Skin epidermis (tissue), 12 donors: ENCODE measurements around the gene PLXDC1.
"Not testable (repeated sequence)": the region's sequence is repeated elsewhere in the genome, so short reads cannot be mapped to it uniquely, and the experiment has no call there.

ENCODE experiments used
- H3K27ac ChIP-seq, 21 experiments: fragments of 200-600 bp; sonication (generic) in 11 of 21; one replicate each; pipeline ENCODE4 v1.5.0; 2020; ENCODE audit warnings: mild to moderate bottlenecking in 3 of 21, inconsistent platforms in 2 of 21, moderate library complexity in 2 of 21
- H3K4me3 ChIP-seq, 7 experiments: fragments of 200-600 bp; sonication (generic) in 2 of 7; one replicate each; pipeline ENCODE4 v1.5.0; 2020; ENCODE audit warnings: inconsistent platforms in 2 of 7, mild to moderate bottlenecking in 2 of 7, moderate library complexity in 1 of 7

PLXDC1 gene

DNA sequence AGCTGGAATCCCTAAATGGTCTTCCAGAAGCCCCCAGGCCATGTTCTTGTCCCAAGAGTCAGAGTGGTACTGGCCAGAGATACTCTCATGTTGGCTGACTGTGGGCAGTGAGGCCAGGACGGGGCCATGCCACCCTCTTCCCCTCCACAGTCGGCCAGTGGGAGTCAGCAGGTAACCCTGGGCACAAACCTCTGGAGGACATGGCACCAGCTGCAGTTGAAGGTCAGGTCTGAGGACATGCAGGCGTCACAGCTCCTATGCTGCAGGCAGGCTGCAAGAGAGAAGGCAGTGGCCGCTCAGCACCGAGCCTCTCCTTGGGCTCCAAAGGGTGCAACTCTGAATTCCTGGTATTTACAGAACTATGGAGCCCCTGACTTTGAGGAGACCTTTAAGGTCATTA is 68.2 kb downstream of the PLXDC1 start:
- Histone ChIP-seq H3K27ac (peak overlapping the region in 16 of 21 experiments; percentile 9 to 75 (median 46)), H3K4me3 (no peak overlapping the region)

DNA sequence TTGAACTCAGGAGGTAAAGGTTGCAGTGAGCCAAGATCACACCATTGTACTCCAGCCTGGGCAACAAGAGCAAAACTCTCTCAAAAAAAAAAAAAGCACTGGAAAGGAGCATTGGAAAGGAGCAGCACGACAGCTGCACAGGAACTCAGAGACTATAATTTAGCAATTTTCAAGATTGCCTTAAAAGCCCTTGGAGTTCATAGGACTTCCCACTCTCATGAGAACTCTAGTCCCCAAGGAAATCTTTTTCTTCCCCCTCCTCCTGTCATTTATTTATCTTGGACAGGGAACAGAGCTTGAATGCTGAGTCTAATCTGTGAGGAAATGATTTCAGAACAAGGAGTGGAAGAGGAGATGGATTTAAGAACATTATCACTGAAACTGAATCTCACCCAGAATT is 69.0 kb downstream of the PLXDC1 start:
- peak overlapping the region in 12 of 21 experiments; percentile 9 to 72 (median 46) for H3K27ac ChIP-seq

DNA sequence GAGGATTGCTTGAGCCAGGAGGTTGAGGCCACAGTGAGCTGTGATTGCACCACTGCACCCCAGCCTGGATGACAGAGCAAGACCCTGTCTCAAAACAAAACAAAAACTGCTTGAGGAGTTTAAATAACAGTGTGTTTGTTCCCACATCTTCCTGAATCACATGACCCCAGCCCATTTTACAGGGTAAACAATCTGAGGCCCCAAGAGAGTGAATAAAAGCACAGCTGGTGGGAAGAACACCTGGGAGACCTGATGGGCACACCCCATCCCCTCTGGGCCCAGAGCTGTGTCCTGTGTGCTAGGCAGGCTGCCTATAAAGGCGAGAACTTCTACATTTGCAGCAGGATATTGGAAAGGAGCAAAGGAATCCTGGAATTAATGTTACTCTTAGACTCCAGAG is 69.6 kb downstream of the PLXDC1 start:
- peak overlapping the region in 9 of 21 experiments; percentile 14 to 72 (median 47) for H3K27ac ChIP-seq
- no peak overlapping the region for H3K4me3 ChIP-seq

More for the DNA sequence above, 69.0 kb downstream of the PLXDC1 start:
- H3K4me3 ChIP-seq = no peak overlapping the region

DNA sequence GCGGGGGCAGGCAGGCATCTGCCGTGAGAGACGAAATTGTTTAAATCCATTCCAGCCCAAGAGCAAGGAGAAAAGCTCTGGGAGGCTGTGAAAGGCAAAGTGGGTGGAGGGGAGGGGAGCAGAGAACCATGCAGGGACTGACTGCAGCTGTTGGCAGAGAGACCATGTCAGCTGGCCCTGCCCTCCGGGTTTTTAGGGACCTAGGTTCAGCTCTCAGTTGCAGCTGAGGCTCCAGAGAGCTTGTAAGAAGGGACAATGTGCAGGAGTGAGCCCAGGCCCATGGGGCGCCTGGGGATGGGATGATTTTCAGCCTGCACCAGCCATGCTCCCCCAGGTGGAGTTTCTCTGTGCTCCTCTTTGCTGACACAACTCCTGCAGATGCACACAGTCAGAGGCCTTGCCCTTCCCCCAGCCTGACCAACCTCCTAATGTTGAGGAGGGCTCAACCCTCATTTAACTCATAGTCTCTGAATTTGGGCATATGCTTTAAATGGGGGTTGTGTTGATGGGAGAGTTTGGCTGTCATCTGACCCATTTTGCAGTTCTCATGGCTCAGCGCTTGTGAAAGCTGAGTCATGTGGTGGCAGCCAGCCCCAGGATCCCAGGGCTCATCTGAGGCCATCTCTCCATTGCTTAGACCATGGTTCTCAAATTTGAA is 70.9 kb downstream of the PLXDC1 start:
- peak overlapping the region in 11 of 21 experiments; percentile 3 to 70 (median 48) for H3K27ac ChIP-seq
- H3K4me3 ChIP-seq = no peak overlapping the region

DNA sequence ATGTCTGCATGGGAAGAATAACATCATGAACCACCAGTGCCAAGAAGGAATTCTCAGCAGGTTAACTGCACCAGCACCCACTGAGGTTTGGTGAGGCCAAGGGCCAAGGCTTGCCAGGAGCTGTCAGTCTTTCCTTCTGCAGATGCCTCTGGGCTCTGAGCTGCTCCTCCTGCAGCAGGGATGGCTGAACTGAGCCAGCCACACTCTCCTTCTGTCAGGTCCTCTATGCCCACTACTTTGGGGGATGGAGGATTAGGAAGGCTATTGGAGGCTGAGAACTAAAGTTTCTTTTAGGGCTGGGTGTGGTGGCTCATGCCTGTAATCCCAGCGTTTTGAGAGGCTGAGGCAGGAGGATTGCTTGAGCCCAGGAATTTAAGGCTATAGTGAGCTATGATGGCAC is 71.6 kb downstream of the PLXDC1 start:
- H3K4me3 ChIP-seq = no peak overlapping the region
- H3K27ac ChIP-seq = peak overlapping the region in 9 of 21 experiments; percentile 23 to 70 (median 49)

DNA sequence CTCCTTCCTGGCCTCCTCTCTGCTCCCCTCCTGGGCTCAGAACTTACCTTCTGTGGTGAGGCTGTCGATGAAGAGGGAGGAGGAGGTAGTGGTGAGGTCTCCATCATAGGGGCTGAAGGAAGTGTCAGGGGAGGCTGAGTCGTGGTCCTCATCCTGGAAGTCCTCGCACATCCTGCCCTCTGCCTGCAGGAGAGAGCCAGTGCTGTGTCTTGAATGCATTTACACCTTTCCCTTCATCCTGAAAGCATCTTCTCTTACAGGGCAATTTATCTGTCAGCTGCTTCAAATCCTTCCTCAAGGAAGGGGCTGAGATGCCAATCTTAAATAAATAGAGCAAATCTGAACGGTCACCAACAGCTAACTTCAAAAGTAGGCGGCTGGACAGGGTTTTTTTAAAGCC is 73.6 kb downstream of the PLXDC1 start:
- Histone ChIP-seq H3K4me3 (no peak overlapping the region), H3K27ac (no peak overlapping the region)

DNA sequence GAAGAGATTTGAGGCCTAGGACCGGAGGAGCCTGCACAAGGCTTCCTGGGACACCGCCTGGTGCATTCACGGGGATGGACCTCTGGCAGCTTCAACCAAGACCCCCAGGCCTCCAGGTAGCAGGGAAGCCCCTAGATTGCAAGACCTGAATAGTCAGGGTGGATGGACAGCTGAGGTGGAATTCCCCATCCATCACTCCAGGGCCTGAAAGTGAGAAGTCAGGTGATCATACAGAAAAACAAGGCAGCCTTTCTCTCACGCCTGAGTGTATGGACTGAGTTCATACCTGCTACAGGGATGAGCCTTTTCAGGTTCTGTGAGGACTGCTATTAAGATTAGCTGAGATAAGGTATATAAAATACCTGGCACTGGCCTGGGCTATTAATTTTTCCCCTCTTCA is 74.2 kb downstream of the PLXDC1 start:
- Histone ChIP-seq H3K27ac (no peak overlapping the region), H3K4me3 (no peak overlapping the region)

DNA sequence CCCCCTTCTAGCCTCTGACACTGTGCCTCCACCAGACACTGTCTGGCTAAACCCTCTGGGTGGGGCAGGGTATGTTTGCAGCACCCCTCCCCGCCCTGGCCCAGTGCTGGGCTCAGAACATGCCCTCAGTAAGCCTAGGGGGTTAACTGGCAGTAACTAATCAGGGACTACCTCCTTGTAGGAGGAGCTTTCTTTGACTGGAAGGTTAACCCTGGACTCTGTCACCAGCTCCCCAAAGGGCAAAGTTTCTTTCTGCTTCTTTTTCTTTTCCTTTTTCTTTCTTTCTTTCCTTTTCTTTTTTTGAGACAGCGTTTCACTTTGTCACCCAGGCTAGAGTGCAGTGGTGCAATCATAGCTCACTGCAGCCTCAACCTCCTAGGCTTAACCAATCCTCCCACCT is 76.8 kb downstream of the PLXDC1 start:
- no peak overlapping the region for H3K4me3 ChIP-seq
- peak overlapping the region in 4 of 21 experiments; percentile 29 to 72 (median 41) for H3K27ac ChIP-seq

DNA sequence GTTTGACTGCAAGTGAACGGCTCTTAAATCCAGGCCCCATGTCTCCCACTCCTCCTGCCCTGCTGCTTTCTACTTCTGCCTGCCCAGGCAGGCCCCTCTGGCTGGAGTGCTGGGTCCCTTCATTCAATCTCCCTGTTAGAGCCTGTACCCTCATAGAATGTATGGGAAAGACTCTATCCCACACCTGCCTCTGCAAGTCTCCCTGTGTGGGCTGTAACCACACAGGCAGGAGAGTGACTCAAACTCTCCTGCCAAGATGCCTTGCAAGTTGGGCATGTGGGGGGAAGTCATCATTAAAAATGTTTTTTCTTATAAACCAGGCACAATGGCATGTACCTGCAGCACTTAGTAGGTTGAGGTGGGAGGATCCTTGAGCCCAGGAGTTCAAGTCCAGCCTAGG is 77.5 kb downstream of the PLXDC1 start:
- Histone ChIP-seq H3K4me3 (no peak overlapping the region), H3K27ac (peak overlapping the region in 1 of 21 experiments; percentile 72)

DNA sequence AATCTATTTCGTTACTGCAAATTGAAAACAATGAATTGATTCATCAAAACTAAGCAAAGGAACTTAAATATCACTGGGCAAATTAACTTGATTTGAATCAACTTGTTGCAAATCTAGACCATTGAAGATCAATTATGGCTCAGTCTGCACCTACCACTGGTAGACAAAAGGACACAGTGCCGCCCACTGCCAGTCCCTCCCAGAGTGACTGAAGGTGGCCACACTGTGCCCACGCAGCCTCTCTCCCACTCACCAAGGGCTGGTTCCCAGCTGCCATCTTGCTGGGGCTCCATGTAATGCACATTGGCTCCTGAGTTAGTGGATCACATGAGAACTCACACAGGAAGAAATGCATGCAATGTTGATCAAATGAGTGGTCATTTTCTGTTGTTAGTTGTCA is 78.1 kb downstream of the PLXDC1 start:
- Histone ChIP-seq H3K27ac (peak overlapping the region in 1 of 21 experiments; percentile 72), H3K4me3 (no peak overlapping the region)

DNA sequence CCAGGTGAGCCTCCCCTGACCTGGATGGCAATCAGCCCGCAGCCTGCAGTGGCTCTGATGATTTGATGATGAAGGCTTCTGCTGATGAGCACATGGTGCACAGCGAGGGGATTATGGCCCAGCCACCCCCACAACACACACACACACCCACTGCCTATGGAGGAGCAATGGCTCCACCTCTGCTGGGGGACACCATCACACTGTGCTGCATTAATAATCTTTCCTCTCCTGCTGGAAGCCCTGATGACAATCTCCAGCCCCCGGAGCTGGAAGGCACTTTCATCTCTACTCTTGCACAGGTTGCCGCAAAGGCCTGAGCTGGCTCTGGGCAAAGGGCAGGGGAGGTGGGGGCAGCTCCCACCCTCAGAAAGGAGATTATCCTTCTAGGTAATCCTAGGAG is 79.9 kb downstream of the PLXDC1 start:
- H3K4me3 ChIP-seq = no peak overlapping the region
- peak overlapping the region in 1 of 21 experiments; percentile 33 for H3K27ac ChIP-seq

DNA sequence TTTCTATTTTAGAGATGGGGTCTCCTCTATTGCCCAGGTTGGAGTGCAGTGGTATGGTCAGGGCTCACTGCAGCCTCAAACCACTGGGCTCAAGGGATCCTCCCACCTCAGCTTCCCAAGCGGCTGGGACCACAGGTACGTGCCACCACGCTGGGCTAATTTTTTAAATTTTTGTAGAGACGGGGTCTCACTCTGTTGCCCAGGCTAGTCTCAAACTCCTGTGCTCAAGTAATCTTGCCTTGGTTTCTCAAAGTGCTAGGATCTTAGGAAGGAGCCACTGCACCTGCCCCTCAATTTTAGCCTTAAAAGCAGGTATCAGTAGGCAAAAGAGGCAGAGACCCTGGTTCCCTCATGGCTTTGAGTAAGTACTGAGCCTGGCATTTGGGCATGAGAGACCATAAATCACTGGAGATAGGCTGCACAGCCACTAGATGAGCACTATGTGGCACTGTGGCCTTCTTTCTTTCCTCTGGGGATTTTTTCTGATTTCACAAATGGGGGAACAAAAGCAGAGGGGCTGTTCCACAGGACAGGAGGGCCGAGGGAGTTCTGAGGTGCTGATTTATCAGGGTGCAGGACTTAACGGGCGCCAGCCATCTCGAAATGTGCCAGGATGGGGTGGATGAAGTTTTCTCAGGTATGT is 82.2 kb downstream of the PLXDC1 start:
- Histone ChIP-seq H3K4me3 (no peak overlapping the region), H3K27ac (no peak overlapping the region)

DNA sequence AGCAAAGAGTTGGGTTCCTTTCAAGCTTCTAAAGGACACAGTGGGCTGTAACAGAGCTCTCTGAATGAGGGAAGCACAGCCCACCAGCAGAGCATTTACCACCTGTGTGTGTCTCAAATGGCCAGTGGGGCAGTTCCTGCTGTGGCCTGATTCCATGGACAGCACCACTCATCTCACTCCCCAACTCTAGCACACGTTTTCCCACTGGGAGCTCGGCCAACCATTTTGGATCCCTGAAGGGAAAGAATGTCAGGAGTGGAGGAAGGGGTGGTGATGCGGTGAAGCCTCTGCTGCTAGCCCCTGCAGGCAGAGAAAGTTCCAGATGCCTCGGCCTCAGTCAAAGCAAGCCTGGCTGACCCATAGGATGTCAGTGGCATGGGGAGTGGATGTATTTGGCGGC is 86.6 kb downstream of the PLXDC1 start:
- Histone ChIP-seq H3K27ac (peak overlapping the region in 4 of 21 experiments; percentile 13 to 44 (median 30)), H3K4me3 (no peak overlapping the region)

DNA sequence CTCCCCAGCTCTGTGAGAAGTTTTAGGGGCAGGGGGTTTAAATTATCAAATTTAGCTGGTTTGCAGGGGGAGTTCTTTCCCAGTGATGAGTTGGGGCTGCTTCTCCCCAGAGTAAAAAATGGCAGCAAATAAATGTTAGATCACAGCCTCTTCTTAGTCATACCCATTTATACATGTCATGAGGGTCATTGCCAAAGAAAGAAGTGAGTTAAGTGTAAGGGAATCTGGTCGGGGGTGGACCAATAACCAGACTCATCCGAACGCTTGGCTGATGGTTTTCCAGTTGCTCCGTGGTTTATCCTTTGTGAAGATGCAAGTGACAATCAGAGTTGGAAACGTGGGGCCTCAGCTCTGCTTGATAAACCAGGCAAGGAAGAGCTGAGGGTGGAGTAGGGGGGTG is 87.1 kb downstream of the PLXDC1 start:
- Histone ChIP-seq H3K27ac (peak overlapping the region in 5 of 21 experiments; percentile 24 to 65 (median 42)), H3K4me3 (no peak overlapping the region)

DNA sequence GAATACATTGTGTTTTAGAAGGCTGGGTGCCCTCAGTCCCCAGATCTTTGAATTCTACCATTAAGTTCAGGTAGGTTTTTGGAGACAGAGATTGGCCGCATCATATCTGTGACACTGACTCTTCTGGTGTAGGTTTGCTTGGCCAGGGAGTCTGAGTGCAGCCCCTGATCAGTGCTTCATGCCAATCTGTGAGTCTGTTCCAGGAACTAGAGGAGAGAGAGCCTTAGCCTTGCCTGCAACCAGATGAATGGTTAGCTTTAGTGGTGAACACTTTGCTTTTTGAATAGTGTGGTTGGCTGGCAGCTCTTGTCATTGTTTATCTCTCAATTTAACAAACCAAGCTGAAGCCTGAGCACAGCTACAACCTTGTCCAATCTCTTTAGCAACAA is 87.8 kb downstream of the PLXDC1 start:
- H3K27ac ChIP-seq = peak overlapping the region in 6 of 21 experiments; percentile 4 to 65 (median 25)
- H3K4me3 ChIP-seq = no peak overlapping the region

DNA sequence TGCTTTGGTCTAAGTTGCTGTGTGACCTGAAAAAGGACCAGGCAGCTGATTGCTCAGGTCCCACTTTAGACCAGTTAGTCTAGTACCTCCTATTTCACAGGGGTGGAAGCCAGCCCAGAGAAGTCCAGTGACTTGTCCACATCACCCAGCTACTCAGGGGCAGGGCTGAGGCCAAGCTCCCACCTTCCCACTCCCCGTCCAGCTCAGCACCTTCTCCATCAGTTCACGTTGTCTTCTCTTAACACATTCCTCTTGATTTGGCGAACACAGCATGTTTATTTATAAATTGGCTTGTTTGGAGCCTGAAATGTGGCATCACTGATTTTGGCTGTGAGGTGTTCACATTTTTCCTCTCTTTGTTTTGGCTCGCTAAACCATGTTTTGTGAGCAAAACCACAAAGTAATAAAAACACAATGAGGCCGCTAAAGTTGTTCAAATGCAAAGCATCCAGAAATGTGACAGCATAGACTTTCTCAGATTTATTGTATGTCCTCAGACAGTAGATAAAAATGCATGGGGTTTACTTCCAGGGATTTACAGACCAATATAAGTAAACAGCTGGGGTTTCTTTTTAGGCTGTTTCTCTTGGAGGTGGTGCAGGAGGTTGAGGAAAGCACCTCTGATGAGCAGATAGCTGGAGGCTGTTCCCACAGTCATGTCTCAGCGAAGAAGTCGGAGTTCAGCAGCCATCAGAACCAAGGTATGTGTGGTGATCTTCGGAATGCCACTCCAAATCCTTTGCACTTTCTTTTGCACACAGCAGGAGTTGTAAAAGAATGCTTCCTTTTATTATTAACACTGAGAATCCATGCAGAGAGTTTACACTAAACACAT is 88.4 kb downstream of the PLXDC1 start:
- Histone ChIP-seq H3K27ac (peak overlapping the region in 6 of 21 experiments; percentile 4 to 65 (median 25)), H3K4me3 (no peak overlapping the region)

DNA sequence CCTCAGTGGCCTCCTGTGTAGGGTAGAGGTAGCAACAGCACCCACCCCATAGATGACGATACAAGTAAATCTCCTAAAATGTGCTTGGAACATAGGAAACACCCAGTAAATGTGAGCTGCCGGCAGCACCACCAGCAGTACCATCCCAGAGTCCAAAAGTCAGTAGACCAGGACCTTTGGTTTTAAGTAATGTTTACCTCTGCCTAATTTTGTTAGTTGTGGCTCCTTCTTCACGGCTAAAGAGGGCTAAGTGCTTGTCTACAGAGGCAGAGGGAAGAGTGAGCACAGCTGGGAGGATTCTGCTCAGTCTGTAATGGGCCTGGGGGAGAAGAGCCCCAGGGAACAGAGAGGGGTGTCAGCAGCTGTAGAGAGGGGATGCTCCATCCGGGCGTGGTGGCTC is 92.9 kb downstream of the PLXDC1 start:
- Histone ChIP-seq H3K27ac (no peak overlapping the region), H3K4me3 (no peak overlapping the region)

DNA sequence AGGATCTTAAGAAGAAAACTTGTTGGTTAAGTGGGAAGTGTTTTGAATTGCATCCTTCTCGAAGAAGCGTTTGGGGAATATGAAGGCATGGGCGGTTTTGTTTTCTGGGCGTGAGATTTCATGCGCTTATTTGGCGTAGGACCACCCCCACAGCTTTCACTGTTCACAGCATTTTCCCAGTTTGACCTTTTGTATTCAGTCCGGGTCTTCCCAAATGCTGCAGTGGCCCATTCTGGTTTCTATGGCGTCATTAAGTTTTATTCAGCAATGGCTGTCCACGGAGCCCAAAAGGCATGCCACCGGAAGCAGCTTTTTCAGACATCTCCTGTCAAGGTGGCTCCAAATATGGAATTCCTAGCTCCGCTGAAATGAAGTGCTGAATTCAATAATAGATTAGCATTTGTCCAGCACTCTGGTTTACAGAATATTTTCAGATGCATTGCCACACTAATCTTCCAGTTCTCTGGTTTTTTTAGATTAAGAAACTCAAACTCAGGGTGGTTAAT is 93.7 kb downstream of the PLXDC1 start:
- Histone ChIP-seq H3K4me3 (peak overlapping the region; percentile 31 to 61 (median 46)), H3K27ac (peak overlapping the region in 7 of 21 experiments; percentile 33 to 78 (median 62))

DNA sequence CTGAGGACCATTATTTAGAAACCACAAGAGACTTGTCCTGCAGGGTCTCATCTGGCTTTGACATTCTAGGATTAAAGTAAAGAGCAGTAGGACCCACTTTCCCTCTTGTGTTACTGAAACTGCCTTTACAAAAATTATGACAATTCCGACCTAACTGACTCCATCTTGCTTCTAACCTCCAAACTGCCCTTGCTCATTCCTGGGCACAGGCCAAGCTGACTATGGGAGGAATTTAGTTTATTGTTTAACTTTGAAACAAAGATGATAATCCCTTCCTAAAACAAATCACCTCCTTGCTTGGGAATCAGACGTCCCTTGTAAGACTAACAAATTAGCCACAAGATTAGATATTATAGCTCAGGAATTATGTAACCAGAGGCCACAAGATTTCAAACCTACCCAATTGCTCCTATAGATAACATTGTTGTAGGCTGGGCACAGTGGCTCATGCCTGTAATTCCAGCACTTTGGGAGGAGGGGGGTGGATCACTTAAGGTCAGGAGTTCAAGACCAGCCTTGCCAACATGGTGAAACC is 97.3 kb downstream of the PLXDC1 start:
- H3K27ac ChIP-seq = no peak overlapping the region
- H3K4me3 ChIP-seq = no peak overlapping the region

DNA sequence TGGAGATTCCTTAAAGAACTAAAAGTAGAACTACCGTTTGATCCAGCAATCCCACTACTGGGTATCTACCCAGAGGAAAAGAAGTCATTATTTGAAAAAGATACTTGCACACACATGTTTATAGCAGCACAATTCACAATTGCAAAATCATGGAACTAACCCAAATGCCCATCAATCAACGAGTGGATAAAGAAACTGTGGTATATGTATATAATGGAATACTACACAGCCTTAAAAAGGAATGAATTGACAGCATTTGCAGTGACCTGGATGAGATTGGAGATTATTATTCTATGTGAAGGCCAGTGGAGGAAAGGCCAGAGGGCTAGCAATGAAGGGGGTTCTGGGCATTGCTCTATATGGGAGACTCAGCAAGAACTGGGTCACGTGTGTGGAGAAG is 99.0 kb downstream of the PLXDC1 start:
- not testable (repeated sequence) for H3K27ac ChIP-seq, H3K4me3 ChIP-seq
